ENCODE measurements around the gene SNED1. TPM values are rescaled to one million over a fixed set of nuclear protein-coding genes. Genes with fewer than 3 reads are reported as not detected.
"Not testable (repeated sequence)": the region's sequence is repeated elsewhere in the genome, so short reads cannot be mapped to it uniquely, and the experiment has no call there.

Gene SNED1
- total RNA-seq, 1 donor from 2014 or later: 6.1 TPM

DNA sequence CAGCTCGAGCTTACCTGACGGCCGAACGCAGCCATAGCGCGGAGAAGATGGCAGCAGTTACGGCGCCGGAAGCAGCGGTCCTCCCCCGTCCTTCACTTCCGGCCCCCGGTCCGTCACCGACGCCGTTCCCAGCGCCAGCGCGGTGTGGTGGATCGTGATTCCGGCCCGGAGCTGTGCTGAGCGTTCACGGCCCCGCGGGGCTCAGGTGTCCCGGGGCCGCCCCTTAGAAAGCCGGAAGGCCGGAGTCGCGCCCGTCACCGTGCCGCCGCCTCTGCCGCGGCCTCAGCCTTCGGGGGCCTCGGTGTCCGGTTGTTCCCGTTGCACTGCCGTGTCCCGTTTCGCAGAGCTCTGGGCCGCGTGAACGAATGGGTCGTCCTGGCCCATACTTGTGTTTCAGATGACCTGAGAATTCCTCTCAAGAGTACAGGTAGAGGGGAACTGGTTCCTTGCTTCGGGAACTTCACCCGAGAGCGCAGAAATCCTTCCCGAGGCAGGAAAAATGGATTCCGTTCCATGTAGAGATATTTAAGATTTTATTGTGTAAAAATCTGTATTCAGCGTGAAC, 103.9 kb downstream of the SNED1 start, which contains the start of gene MTERF4:
Gene MTERF4, minus strand, starts transcription at position 49 of the 565 bp plus-strand sequence. Its CDS starts 14 bp downstream, at position 35.
- peak within 1 kb of the TSS; percentile 94 for H3K4me3 ChIP-seq
- TF ChIP-seq, protein P1, sequence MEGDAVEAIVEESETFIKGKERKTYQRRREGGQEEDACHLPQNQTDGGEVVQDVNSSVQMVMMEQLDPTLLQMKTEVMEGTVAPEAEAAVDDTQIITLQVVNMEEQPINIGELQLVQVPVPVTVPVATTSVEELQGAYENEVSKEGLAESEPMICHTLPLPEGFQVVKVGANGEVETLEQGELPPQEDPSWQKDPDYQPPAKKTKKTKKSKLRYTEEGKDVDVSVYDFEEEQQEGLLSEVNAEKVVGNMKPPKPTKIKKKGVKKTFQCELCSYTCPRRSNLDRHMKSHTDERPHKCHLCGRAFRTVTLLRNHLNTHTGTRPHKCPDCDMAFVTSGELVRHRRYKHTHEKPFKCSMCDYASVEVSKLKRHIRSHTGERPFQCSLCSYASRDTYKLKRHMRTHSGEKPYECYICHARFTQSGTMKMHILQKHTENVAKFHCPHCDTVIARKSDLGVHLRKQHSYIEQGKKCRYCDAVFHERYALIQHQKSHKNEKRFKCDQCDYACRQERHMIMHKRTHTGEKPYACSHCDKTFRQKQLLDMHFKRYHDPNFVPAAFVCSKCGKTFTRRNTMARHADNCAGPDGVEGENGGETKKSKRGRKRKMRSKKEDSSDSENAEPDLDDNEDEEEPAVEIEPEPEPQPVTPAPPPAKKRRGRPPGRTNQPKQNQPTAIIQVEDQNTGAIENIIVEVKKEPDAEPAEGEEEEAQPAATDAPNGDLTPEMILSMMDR (IDR thresholded peaks at IDR 0.05; ENCODE audit: borderline replicate concordance): peak; percentile 11
- H3K36me3 ChIP-seq: peaks cover 28% of the 10 kb centered on the region
- H3K9me3 ChIP-seq (replicated peaks): no peaks in the 10 kb centered on the region
- H3K27me3 ChIP-seq (ENCODE audit: low read depth): no peaks in the 10 kb centered on the region
- peak within 1 kb of the TSS; percentile 91 for H3K27ac ChIP-seq (replicated peaks)
- intact Hi-C loops (cut with micrococcal nuclease): no loop called here
- peaks cover 36% of the 10 kb centered on the region for H3K4me1 ChIP-seq
- peak; percentile 87 for DNase-seq

DNA sequence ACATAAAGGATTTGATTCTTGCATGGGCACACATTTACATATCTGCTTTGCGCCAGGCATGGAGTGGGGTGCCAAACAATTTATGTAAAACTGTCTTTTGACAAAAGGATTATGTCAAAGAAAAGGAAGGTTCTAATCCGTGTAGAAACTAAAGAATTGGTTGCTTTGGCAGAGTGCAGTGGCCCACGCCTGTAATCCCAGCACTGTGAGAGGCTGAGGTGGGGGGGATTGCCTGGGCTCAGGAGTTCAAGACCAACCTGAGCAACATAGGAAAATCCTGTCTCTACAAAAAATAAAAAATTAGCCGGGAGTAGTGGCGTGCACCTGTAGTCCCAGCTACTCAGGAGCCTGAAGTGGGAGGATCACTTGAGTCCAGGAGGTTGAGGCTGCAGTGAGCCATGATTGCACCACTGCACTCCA, 104.8 kb downstream of the SNED1 start:
- intact Hi-C loops (cut with micrococcal nuclease): no loop called here
- peaks cover 20% of the 10 kb centered on the region for H3K36me3 ChIP-seq

DNA sequence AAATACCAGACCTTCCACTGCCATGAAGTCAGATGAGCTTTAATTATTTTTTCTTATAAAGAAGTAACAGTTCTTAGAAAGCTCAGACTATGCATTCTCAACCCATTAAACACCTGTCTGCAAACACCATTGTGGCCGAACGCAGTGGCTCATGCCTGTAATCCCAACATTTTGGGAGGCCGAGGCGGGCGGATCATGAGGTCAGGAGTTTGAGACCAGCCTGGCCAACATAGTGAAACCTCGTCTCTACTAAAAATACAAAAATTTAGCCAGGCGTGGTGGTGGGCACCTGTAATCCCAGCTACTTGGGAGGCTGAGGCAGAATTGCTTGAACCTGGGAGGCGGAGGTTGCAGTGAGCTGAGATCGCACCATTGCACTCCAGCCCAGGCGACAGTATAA, 106.2 kb downstream of the SNED1 start:
- H3K4me3 ChIP-seq; intact Hi-C loops (cut with micrococcal nuclease); H3K27ac ChIP-seq (replicated peaks); H3K9me3 ChIP-seq (replicated peaks); H3K36me3 ChIP-seq; H3K27me3 ChIP-seq (ENCODE audit: low read depth); DNase-seq: not testable (repeated sequence)
- H3K4me1 ChIP-seq: peaks cover 36% of the 10 kb centered on the region

More for the DNA sequence above, 104.8 kb downstream of the SNED1 start:
- peak overlapping the region; percentile 94 for H3K4me3 ChIP-seq
- H3K4me1 ChIP-seq: peaks cover 36% of the 10 kb centered on the region
- no peak for DNase-seq
- no peak overlapping the region for H3K27ac ChIP-seq (replicated peaks)
- TF ChIP-seq, protein P1 (IDR thresholded peaks at IDR 0.05; ENCODE audit: borderline replicate concordance): no peak
- no peaks in the 10 kb centered on the region for H3K9me3 ChIP-seq (replicated peaks)
- no peaks in the 10 kb centered on the region for H3K27me3 ChIP-seq (ENCODE audit: low read depth)

DNA sequence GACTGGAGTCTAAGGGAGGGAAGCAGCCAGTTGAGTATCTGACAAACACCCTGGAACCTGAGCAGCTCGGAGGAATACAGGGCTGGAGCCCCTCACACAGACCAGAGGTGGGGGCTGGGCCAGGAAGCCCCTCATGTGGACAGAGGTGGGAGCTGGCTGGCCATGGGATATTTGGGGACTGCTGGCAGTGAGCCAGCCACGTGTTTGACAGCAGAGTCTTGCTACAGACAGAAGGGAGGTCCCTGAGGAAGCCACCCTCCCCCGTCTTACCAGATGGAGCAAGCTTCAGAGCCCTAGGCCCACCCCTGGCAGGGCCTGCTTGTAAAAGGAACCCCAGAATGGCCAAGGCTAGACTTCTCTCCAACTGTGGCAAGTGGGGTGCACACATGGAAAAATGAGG, 107.2 kb downstream of the SNED1 start:
- Histone ChIP-seq H3K4me3 (no peak overlapping the region), H3K27ac (replicated peaks) (no peak overlapping the region), H3K36me3 (no peaks in the 10 kb centered on the region), H3K27me3 (ENCODE audit: low read depth) (no peaks in the 10 kb centered on the region), H3K9me3 (replicated peaks) (no peaks in the 10 kb centered on the region), H3K4me1 (peaks cover 30% of the 10 kb centered on the region)
- intact Hi-C loops (cut with micrococcal nuclease): no loop called here
- no peak for DNase-seq
- TF ChIP-seq, protein P1 (IDR thresholded peaks at IDR 0.05; ENCODE audit: borderline replicate concordance): no peak

DNA sequence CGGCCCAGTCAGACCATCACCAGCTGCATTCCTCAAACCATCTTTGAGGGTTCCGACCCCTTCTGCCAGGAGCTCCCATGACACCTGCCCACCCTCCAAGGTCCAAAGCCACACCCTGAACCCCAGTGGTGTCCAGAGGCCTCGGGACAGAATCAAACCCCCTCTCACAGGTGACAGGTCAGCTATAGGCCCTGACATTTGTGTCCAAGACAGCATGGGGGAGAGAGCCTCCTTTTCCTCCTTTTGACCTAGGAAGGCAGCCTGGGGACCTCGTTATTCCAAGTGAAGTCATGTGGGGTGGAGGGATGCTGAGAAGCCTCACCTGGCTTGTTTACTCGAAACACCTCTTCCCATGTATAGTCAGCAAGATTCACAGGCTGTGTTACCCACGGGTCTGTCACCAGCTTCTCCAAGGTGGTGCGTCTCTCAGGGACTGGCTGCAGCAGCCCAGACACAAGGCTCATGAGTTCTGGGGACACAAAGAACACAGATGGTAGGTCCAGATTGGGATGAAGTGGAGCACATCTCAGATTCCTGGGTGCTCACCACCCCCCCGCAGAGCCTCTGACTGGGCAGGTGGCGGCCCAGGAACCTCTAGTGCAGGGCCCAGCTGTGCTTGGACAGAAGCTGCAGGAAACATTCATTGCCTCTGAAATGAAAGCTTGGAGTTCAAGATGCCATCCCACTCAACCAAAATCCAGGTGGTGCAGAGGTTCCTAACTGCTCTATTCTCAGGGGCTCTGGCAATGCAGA, 108.8 kb downstream of the SNED1 start:
- Histone ChIP-seq H3K4me1 (peaks cover 15% of the 10 kb centered on the region), H3K9me3 (replicated peaks) (no peaks in the 10 kb centered on the region), H3K27me3 (ENCODE audit: low read depth) (no peaks in the 10 kb centered on the region), H3K27ac (replicated peaks) (no peak overlapping the region), H3K36me3 (no peaks in the 10 kb centered on the region), H3K4me3 (no peak overlapping the region)
- intact Hi-C loops (cut with micrococcal nuclease): no loop called here
- TF ChIP-seq, protein P1 (IDR thresholded peaks at IDR 0.05; ENCODE audit: borderline replicate concordance): no peak
- DNase-seq: no peak

All from left ventricle myocardium inferior (tissue), 1 donor.